ENCODE measurements around the gene BACE1.

Gene BACE1

DNA sequence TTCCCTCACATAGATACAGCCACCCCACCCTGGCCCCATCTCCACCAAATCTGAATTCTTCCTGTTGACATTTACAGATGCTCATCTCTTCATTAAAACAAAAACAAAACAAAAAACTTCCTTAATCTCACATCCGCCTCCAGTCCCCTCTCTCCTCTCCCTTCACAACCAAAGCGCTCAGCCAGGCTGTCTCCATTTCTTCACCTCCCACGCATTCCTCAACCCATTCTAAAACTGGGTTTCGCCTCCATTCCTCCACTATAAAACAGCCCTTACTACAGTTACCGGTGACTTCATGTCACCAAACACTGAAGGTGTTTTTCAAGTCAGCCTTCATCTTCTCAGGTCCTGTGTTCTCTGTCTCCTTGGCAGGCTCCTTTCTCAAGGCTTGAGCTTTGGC is 15.3 kb downstream of the BACE1 start:
- H2BK15ac ChIP-seq (ENCODE audit: low read depth, poor library complexity, severe bottlenecking), result no peak overlapping the region
- H3K9ac ChIP-seq (ENCODE audit: low read length), result peak overlapping the region; percentile 7
- H3K27me3 ChIP-seq (ENCODE audit: control insufficient read depth in 1 of 2, insufficient read depth in 1 of 2, low read length in 2 of 2), result no peaks in the 10 kb centered on the region
- peaks cover 12% of the 10 kb centered on the region for H3K79me1 ChIP-seq (replicated peaks; ENCODE audit: low read length, poor library complexity, severe bottlenecking)
- no peak overlapping the region for H2BK5ac ChIP-seq (ENCODE audit: low read depth, low read length, poor library complexity, severe bottlenecking)
- no peak overlapping the region for H2BK120ac ChIP-seq (ENCODE audit: low read depth, low read length)
- 93% methylated on average over 5 of the region's 5 CpGs for WGBS
- no peak overlapping the region for H4K8ac ChIP-seq (ENCODE audit: low read length)
- no peak overlapping the region for H3K14ac ChIP-seq (ENCODE audit: low read length in 2 of 2)
- no peak overlapping the region for H3K4ac ChIP-seq (ENCODE audit: low read depth in 1 of 2, low read length in 2 of 2)
- no peak overlapping the region for H2AK5ac ChIP-seq (ENCODE audit: low read length, severe bottlenecking)
- no peak overlapping the region for H2BK12ac ChIP-seq (ENCODE audit: low read length in 2 of 2)
- H3K4me3 ChIP-seq (ENCODE audit: insufficient read depth in 1 of 2, low read depth in 1 of 2, low read length in 2 of 2), result no peak overlapping the region
- no peak overlapping the region for H4K91ac ChIP-seq (ENCODE audit: low read length)
- H2AFZ ChIP-seq (ENCODE audit: low read depth, low read length), result no peak overlapping the region
- H3K23ac ChIP-seq (ENCODE audit: low read length in 2 of 2), result no peak overlapping the region
- peaks cover 21% of the 10 kb centered on the region for H3K4me1 ChIP-seq (ENCODE audit: control insufficient read depth, insufficient read depth, low read depth, low read length)
- no peak overlapping the region for H3K27ac ChIP-seq (ENCODE audit: low read length, poor library complexity, severe bottlenecking)
- H3K36me3 ChIP-seq (ENCODE audit: control insufficient read depth in 1 of 2, insufficient read depth in 2 of 2, low read depth in 1 of 2, low read length in 2 of 2), result peaks cover 8 to 19% of the 10 kb centered on the region in 2 experiments
- H3K9me3 ChIP-seq (ENCODE audit: control insufficient read depth, low read length), result no peaks in the 10 kb centered on the region
- no peak for DNase-seq
- H3K18ac ChIP-seq (ENCODE audit: low read depth in 1 of 2, low read length in 2 of 2), result peak overlapping the region in 1 of 2 experiments; percentile 54
- no peak overlapping the region for H3K4me2 ChIP-seq (ENCODE audit: low read length, poor library complexity, severe bottlenecking)

DNA sequence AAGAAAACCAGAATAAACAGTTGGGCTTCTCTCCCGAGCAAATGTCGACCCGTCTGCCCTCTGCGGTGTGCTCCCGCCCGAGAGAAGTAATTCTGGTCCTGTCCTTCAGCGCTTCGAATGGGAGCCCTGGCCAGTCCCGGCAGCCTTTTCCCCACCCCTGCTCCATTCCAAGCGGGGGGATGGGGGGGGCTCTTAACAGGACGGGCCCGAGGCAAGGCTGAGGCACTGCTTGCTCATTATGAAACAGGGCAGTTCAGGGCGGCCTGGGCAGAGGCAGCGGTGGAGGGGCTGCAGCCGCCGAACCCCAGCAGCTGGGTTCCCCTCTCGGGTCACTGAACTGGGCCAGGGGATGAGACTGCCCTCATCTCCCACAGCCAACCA is 15.8 kb downstream of the BACE1 start:
- Histone ChIP-seq H3K18ac (ENCODE audit: low read depth in 1 of 2, low read length in 2 of 2) (peak overlapping the region in 1 of 2 experiments; percentile 54), H2BK5ac (ENCODE audit: low read depth, low read length, poor library complexity, severe bottlenecking) (no peak overlapping the region), H3K4me1 (ENCODE audit: control insufficient read depth, insufficient read depth, low read depth, low read length) (peaks cover 21% of the 10 kb centered on the region), H3K9ac (ENCODE audit: low read length) (peak overlapping the region; percentile 7), H4K91ac (ENCODE audit: low read length) (peak overlapping the region; percentile 19), H2BK120ac (ENCODE audit: low read depth, low read length) (no peak overlapping the region), H3K4me2 (ENCODE audit: low read length, poor library complexity, severe bottlenecking) (no peak overlapping the region), H3K23ac (ENCODE audit: low read length in 2 of 2) (no peak overlapping the region), H2BK15ac (ENCODE audit: low read depth, poor library complexity, severe bottlenecking) (no peak overlapping the region), H2AFZ (ENCODE audit: low read depth, low read length) (no peak overlapping the region), H3K4me3 (ENCODE audit: insufficient read depth in 1 of 2, low read depth in 1 of 2, low read length in 2 of 2) (no peak overlapping the region), H4K8ac (ENCODE audit: low read length) (peak overlapping the region; percentile 1), H3K27ac (ENCODE audit: low read length, poor library complexity, severe bottlenecking) (peak overlapping the region; percentile 79), H3K9me3 (ENCODE audit: control insufficient read depth, low read length) (no peaks in the 10 kb centered on the region), H2BK12ac (ENCODE audit: low read length in 2 of 2) (no peak overlapping the region), H2AK5ac (ENCODE audit: low read length, severe bottlenecking) (no peak overlapping the region), H3K4ac (ENCODE audit: low read depth in 1 of 2, low read length in 2 of 2) (no peak overlapping the region), H3K27me3 (ENCODE audit: control insufficient read depth in 1 of 2, insufficient read depth in 1 of 2, low read length in 2 of 2) (no peaks in the 10 kb centered on the region), H3K14ac (ENCODE audit: low read length in 2 of 2) (peak overlapping the region in 1 of 2 experiments; percentile 11), H3K79me1 (replicated peaks; ENCODE audit: low read length, poor library complexity, severe bottlenecking) (peaks cover 12% of the 10 kb centered on the region), H3K36me3 (ENCODE audit: control insufficient read depth in 1 of 2, insufficient read depth in 2 of 2, low read depth in 1 of 2, low read length in 2 of 2) (peaks cover 12 to 24% of the 10 kb centered on the region in 2 experiments)
- DNase-seq, result peak; percentile 45
- 42% methylated on average over 17 of the region's 17 CpGs for WGBS

DNA sequence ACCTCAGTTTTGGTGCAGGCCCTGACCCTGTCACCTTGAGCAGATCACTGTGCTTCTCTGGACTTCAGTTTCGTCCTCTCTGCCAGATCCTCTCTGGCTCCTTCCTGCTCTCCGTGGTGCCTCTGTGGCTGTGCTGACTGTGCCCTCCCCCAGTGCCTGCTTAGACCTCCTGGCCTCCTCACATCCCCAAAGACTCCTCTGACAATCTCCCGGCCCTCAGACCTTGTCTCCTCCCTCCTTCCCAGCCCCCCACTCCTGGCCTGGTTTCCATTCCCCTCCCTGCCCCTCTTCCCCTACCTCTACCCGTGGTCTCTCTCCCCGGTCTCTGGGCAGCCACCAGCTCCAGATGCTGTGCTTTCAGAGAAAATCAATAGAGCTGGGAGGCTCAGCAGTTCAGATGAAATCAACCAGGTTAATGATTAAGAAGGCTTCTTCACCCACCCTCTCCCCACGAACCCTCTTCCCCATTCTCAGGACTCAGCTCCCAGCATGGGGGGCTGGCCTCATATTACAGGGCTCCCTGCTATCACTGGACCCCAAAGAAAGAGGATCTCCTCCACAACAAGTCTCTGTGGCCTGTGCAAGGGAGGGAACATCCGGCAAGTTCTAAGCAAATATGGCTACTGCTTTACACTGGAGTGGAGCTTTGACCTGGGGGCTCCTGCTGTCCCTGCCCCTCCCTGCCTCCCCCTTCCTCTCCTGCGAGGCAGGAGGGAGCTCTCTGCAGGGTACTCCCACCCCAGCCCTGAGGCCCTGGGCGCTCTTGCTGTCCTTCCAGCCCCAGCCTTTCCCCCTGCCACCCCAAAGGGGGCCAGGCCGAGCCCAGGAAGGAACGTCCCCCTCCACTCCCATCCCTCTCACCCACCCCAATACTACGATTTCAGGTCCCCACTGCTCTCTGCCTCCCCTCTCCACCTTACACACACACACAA is 16.4 kb downstream of the BACE1 start:
- no peaks in the 10 kb centered on the region for H3K9me3 ChIP-seq (ENCODE audit: control insufficient read depth, low read length)
- H2BK12ac ChIP-seq (ENCODE audit: low read length in 2 of 2), result no peak overlapping the region
- H3K4me2 ChIP-seq (ENCODE audit: low read length, poor library complexity, severe bottlenecking), result peak overlapping the region; percentile 49
- no peak overlapping the region for H2AFZ ChIP-seq (ENCODE audit: low read depth, low read length)
- peak overlapping the region in 1 of 2 experiments; percentile 46 for H3K14ac ChIP-seq (ENCODE audit: low read length in 2 of 2)
- H3K36me3 ChIP-seq (ENCODE audit: control insufficient read depth in 1 of 2, insufficient read depth in 2 of 2, low read depth in 1 of 2, low read length in 2 of 2), result peaks cover 16 to 29% of the 10 kb centered on the region in 2 experiments
- H3K4me3 ChIP-seq (ENCODE audit: insufficient read depth in 1 of 2, low read depth in 1 of 2, low read length in 2 of 2), result no peak overlapping the region
- H3K9ac ChIP-seq (ENCODE audit: low read length), result peak overlapping the region; percentile 7
- H2BK5ac ChIP-seq (ENCODE audit: low read depth, low read length, poor library complexity, severe bottlenecking), result peak overlapping the region; percentile 77
- 54% methylated on average over 12 of the region's 12 CpGs for WGBS
- H2BK15ac ChIP-seq (ENCODE audit: low read depth, poor library complexity, severe bottlenecking), result no peak overlapping the region
- H3K4ac ChIP-seq (ENCODE audit: low read depth in 1 of 2, low read length in 2 of 2), result peak overlapping the region in 1 of 2 experiments; percentile 19
- H3K27me3 ChIP-seq (ENCODE audit: control insufficient read depth in 1 of 2, insufficient read depth in 1 of 2, low read length in 2 of 2), result no peaks in the 10 kb centered on the region
- H3K18ac ChIP-seq (ENCODE audit: low read depth in 1 of 2, low read length in 2 of 2), result peak overlapping the region; percentile 52 to 67
- H2AK5ac ChIP-seq (ENCODE audit: low read length, severe bottlenecking), result peak overlapping the region; percentile 42
- H4K8ac ChIP-seq (ENCODE audit: low read length), result peak overlapping the region; percentile 69
- no peak overlapping the region for H3K23ac ChIP-seq (ENCODE audit: low read length in 2 of 2)
- peaks cover 21% of the 10 kb centered on the region for H3K4me1 ChIP-seq (ENCODE audit: control insufficient read depth, insufficient read depth, low read depth, low read length)
- H3K79me1 ChIP-seq (replicated peaks; ENCODE audit: low read length, poor library complexity, severe bottlenecking), result peaks cover 12% of the 10 kb centered on the region
- H3K27ac ChIP-seq (ENCODE audit: low read length, poor library complexity, severe bottlenecking), result peak overlapping the region; percentile 79
- no peak overlapping the region for H2BK120ac ChIP-seq (ENCODE audit: low read depth, low read length)
- no peak for DNase-seq
- H4K91ac ChIP-seq (ENCODE audit: low read length), result peak overlapping the region; percentile 37

DNA sequence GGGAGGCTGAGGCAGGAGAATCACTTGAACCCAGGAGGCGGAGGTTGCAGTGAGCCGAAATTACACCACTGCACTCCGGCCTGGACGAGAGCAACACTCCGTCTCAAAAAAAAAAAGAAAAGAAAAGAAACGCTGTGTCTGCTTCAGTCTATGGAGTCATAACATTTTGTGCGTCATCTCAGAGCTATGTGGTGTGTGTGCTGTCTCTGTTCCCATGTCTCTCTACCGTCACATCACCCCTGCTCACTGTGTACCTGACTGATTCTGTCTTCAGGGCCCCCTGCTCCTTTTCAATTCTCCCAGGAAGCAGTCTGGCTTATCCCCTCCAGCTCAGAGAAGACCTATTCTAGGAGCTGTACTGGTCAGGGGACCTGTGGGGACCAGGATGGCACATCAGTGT is 17.9 kb downstream of the BACE1 start:
- no peak overlapping the region for H3K27ac ChIP-seq (ENCODE audit: low read length, poor library complexity, severe bottlenecking)
- H3K14ac ChIP-seq (ENCODE audit: low read length in 2 of 2), result no peak overlapping the region
- WGBS, result 91% methylated on average over 8 of the region's 8 CpGs
- no peak for DNase-seq
- peak overlapping the region; percentile 86 for H2AK5ac ChIP-seq (ENCODE audit: low read length, severe bottlenecking)
- H3K23ac ChIP-seq (ENCODE audit: low read length in 2 of 2), result no peak overlapping the region
- peaks cover 21% of the 10 kb centered on the region for H3K4me1 ChIP-seq (ENCODE audit: control insufficient read depth, insufficient read depth, low read depth, low read length)
- H3K36me3 ChIP-seq (ENCODE audit: control insufficient read depth in 1 of 2, insufficient read depth in 2 of 2, low read depth in 1 of 2, low read length in 2 of 2), result peaks cover 22 to 31% of the 10 kb centered on the region in 2 experiments
- H4K91ac ChIP-seq (ENCODE audit: low read length), result no peak overlapping the region
- no peak overlapping the region for H3K4me3 ChIP-seq (ENCODE audit: insufficient read depth in 1 of 2, low read depth in 1 of 2, low read length in 2 of 2)
- no peak overlapping the region for H2BK12ac ChIP-seq (ENCODE audit: low read length in 2 of 2)
- peaks cover 11% of the 10 kb centered on the region for H3K79me1 ChIP-seq (replicated peaks; ENCODE audit: low read length, poor library complexity, severe bottlenecking)
- H3K4ac ChIP-seq (ENCODE audit: low read depth in 1 of 2, low read length in 2 of 2), result no peak overlapping the region
- H3K9ac ChIP-seq (ENCODE audit: low read length), result no peak overlapping the region
- H2AFZ ChIP-seq (ENCODE audit: low read depth, low read length), result no peak overlapping the region
- H2BK120ac ChIP-seq (ENCODE audit: low read depth, low read length), result no peak overlapping the region
- no peaks in the 10 kb centered on the region for H3K27me3 ChIP-seq (ENCODE audit: control insufficient read depth in 1 of 2, insufficient read depth in 1 of 2, low read length in 2 of 2)
- H3K4me2 ChIP-seq (ENCODE audit: low read length, poor library complexity, severe bottlenecking), result no peak overlapping the region
- H2BK15ac ChIP-seq (ENCODE audit: low read depth, poor library complexity, severe bottlenecking), result no peak overlapping the region
- H4K8ac ChIP-seq (ENCODE audit: low read length), result no peak overlapping the region
- H3K9me3 ChIP-seq (ENCODE audit: control insufficient read depth, low read length), result no peaks in the 10 kb centered on the region
- H3K18ac ChIP-seq (ENCODE audit: low read depth in 1 of 2, low read length in 2 of 2), result no peak overlapping the region
- H2BK5ac ChIP-seq (ENCODE audit: low read depth, low read length, poor library complexity, severe bottlenecking), result no peak overlapping the region

All from mesenchymal stem cell (in vitro differentiated cells and primary cell).